HG03159 (cell line): ENCODE results near the gene CLSTN2.

Experiments used
- ATAC-seq: cut with Tn5 transposase; IDR thresholded peaks from one replicate; pipeline ENCODE4 v1.9.1; 2021; ENCODE audit warnings: mild to moderate bottlenecking, moderate library complexity; ENCODE audit not compliant: unreplicated experiment

The CLSTN2 gene

DNA sequence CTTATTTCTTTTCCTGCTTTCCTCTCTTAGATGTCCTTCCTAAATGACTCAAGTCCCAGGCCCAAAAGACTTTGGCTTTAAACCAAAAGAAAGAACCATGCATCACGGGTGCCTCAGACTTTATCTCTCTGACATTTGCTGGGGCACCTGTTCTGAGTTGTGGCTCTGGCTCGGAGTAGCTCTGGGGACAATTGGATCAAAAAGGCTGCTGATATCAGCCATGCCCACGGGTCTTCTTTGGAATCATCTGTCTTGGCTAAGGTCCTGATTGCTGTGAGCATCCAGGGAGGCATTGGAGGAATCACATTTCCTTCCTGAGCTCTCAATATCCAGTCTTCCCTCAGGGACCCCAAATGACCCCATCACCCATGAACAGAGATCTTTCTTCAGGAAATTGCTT is 59.9 kb downstream of the CLSTN2 start:
- no peak for ATAC-seq

GRCh38 chr3:140004271-140004670 is 69.3 kb downstream of the CLSTN2 start:
- no peak for ATAC-seq

DNA sequence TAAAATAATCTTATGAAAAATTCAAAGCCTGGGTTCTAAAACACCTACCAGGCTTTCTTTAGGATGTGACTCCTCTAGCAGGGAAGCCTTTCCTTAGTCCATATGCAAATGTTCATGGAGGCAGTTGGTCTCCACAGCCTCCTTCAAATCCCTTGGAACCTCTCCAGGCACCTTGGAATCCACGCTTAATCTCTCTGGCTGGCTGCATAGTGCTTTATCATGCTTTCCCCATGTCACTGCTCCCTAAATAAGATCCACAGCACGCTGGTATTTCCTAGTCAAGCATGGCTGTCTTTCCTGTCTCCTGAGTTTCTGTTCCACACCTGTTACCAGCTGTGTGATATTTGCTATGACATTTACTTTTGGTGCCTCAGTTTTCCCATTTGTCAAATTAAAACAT is 71.3 kb downstream of the CLSTN2 start:
- no peak for ATAC-seq

GRCh38 chr3:140007081-140007480 is 72.1 kb downstream of the CLSTN2 start:
- no peak for ATAC-seq

DNA sequence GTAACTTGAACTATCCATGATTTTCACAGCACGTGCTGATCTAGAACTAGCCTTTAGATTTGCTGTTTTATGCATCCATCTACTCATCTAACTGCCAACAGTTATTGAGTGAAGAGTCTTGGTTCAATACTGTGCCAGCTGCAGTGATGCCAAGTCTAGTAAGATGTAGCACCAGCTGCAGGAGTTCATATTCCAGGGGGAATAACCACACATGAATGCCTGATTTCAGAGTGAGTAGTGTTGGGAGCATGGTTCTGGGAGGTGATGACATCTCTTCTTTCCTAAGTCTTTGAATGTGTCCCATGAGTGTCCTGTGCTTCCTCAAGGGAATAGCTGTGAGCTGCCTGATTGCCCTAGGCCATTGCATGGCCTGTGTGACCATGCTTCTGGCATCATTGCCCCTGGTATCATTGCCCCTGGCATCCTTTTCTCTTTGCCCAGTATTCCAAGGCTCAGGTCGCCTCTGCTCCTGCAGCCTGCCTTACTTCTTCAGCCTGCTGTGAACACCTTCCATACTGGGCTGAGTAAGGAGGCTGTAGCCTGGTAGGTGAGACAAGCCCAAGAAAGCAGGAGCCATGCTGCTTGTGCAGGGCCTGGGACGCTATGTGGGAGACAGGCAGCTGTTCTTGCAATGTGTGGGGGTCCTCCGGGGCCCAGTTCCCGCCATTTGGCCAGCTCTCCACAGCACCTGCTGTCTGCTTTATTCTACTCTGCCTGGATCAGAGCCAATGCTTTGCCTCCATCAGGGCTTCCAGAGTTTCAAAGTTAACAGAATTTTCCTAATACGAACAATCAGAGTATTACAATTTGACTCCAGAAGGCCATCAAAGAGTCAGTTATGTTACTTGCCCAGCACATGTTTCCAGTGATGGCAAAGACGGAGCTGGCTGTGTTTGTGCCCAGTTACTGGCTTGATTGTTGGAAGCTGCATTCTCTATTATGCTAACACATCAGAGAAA is 73.2 kb downstream of the CLSTN2 start:
- ATAC-seq, result no peak

DNA sequence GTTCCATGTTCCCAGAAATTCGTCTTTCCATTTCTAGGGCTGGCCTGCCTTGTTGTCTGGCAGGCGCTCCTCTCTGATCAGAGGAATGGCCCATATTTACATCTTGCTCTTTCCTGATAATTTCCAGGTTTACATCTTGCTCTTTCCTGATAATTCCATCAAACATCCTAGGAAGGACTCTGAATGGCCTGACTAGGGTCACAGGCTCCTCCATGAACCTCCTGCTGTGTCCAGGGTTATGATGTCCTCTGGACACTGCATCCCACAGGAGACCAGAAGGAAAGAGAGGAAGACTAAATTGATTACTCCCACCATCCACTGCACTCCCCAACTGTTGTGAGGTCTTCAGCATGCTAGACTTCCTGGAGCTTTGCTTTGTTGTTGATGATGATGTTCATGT is 75.4 kb downstream of the CLSTN2 start:
- no peak for ATAC-seq

DNA sequence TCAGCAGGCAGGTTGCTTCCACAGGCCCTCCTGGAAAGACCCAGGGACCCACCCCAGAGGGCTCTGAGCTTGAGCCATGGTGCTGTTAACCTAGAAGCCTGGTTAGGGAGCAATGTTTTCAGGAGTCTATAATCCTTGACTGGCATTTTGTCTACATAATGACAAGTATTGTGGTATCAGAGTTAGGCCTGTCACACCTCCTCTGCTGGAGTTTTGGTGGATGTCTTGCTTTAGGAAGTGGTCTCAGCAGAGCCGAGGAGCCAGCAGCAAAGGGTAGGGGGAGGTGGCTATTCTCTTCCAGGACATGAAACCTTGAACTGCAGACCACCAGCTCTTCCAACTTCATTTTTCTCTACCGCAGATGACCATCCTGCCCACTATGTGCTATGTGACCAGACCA is 76.1 kb downstream of the CLSTN2 start:
- ATAC-seq, result no peak

GRCh38 chr3:140011611-140012277 is 76.8 kb downstream of the CLSTN2 start:
- ATAC-seq, result no peak

- no peak for ATAC-seq
These were observed 78.2 kb downstream of the CLSTN2 start for GRCh38 chr3:140013220-140013619.

DNA sequence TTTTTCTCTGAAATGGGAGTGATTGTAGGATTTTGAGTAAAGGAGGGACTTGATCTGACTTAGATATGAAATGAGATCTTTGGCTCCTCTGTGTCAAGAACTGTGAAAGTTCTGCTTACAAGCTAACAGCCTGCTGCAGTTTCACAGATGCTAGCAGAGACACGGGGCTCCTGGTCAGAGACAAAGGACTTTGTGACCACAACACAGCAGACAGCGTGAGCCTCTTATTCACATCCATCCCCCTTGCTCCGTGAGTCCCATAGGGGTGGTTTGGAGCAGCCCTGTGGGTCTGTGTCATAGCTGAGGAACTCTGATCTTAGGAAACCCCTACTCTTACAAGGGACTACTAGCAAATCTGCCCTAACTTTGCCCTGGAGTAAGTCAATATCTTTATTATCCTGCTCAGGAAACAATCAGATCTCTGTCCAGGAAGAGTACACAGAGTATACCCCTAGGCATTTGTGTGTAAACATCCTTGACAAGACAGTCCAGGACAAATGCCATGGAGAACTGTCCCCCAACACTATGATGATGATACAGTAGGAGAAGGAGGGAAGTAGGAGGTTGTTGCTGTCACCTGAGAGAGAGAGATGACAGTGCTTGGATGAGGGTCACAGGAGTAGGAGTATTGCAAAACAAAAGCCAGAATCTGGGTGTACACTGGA is 80.0 kb downstream of the CLSTN2 start:
- no peak for ATAC-seq

- ATAC-seq, result no peak
These were observed 80.8 kb downstream of the CLSTN2 start for GRCh38 chr3:140015741-140016140.

DNA sequence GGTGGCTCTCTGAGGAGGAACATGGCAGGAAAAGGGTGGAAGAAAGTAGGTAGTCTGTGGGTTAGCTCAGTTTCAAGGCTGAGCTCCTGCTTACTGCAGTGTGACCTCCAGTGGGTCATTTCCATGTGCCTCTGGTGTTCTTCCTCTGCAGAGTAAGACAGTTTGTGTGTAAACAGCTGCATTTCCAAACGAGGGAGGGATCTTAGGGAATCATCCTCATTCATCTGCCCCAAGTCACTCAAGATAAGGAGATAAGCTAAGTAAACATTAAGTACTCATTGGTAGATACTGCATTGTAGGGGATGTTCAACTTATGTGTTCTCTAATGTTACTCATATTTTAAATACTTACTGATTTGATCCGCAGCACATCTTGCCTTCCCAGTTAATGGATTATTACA is 83.6 kb downstream of the CLSTN2 start:
- ATAC-seq, result no peak

DNA sequence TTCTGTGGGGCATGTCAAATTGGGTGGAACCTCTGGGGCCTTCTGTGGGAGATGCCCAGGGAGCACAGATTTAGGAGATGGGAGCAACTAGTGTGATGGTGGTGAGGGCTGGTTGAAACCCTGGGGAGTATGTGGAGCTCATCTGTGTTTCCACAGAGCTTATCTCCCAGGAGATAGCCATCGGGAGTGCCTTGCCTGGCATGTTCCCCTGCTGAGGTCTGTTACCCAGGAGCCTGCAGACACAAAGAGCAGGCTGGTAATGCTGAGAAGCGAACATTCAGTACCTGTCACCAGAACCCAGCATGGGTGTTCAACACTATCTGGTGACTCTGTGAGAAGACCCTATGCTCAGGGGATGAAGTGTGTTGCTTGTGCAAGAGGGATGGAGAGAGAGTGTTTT is 85.0 kb downstream of the CLSTN2 start:
- no peak for ATAC-seq

GRCh38 chr3:140020541-140020940 is 85.6 kb downstream of the CLSTN2 start:
- no peak for ATAC-seq

GRCh38 chr3:140021269-140021668 is 86.3 kb downstream of the CLSTN2 start:
- ATAC-seq, result no peak

DNA sequence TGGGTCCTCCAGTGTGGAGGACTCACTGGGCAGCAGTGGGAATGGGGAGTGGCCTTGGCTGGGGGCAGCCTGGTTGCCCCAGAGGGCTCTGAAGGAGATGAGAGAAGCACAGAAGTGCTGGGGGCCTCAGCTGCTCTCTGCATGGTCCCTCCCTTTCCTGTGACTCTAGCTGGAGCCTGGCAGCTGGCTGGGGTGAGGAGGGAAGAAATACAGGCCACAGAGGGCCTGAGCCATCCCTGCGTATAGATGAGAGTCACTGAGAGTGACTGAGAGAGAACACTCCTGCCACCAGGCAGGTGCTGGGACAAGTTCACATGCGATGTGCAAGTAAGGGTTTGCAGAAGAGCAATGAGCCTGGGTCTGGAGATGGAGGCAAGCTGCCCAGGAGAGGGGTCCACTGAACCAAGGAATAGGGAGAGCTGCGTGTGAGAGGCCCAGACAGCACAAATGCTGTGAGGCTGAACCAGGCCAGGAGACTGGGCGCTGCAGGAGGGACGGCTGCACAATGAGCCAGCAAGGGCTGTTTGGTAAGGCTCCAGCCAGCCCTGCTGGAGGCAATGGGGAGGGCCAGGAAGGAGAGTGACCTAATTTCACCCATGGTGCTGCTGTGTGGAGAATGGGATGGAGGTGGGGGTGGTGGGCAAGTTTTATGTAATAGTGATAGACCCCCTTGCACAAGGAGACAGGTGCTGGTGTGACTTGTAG is 87.2 kb downstream of the CLSTN2 start:
- no peak for ATAC-seq

DNA sequence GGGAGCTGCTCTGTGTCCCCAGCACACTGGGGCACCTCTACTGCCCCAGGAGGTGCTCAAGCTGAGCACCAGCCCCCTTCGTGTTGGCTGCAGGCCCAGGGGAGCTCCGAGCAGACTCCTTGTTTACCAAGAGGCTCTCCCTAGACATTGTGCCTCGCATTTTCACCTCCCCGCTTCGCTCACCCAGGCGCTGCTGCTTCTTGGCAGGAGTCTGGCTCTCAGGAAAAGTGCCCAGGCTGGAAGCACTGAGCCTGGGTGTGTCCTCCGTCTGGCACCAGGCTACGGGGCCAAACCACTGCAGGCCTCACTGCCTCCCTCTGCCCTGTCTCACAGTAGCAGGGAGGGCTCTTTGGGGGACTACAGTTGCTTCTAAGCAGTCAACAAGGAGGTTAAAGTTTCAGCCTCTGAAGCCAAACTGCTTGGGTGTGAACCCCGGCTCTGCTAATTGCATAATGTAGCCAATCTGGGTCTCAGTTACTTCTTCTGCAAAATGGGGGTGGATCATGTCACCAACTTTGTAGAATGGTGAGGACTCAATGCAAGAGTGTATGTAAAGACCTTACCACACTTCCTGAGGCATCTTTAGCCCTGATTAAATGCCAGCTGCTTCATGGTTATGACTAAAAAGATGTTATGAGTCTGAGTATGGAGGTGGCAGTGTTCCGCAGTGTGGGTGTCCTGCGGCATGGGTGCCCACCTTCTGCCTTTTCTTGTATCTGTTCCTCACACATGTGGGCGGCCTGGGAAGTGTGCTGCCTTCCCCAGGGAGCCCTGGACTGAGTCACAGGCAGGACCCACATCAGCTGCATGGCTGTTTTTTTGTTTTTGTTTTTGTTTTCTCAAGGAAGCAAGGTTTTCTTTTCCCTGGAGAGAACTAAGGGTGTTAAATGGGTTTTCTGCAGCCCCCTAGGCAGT is 88.9 kb downstream of the CLSTN2 start:
- no peak for ATAC-seq

DNA sequence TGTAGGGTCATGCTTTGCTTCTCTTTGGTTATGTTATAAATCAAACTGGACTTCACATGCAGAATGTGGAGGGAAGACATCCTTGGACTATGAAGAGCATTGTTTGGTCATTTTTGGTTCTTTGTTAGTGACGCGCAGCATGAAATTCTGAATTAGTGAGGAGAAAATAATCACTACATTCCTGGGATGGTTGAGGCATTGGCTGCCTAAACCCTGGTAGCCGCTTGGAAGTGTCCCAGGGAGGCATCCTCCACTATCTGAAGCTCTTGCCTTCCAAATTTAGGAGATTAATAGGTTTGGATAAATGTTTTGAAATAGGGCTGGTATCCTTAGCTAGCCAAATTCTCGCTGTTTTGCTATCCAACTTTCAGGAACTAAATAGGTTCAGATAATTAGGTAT is 96.2 kb downstream of the CLSTN2 start:
- no peak for ATAC-seq

- no peak for ATAC-seq
These were observed 99.1 kb downstream of the CLSTN2 start for GRCh38 chr3:140034058-140034457.

- ATAC-seq, result no peak
These were observed 100.9 kb downstream of the CLSTN2 start for GRCh38 chr3:140035871-140036270.
